Gastrocnemius medialis (tissue), 4 donors: ENCODE data around the gene PITX1. TPM values are rescaled to one million over a fixed set of nuclear protein-coding genes. Genes with fewer than 3 reads are reported as not detected.

Source experiments
- ATAC-seq, 2 donors: fragments of 150-250 bp; one replicate each; pipeline ENCODE4 v1.9.1; 2016
- DNase-seq, 2 donors: peaks; one replicate each; pipeline ENCODE4 v3.0.0-alpha.2; 2019
- H3K27ac ChIP-seq, 4 donors: fragments of 200-600 bp; sonication (generic); 1 replicate in 1 of 4; 2 replicates in 3 of 4; pipeline ENCODE4 v1.5.1; 2016 to 2018; ENCODE audit warnings: mild to moderate bottlenecking in 2 of 4, moderate library complexity in 1 of 4
- H3K27me3 ChIP-seq, 3 donors: fragments of 200-600 bp; sonication (generic) in 2 of 3; 1 replicate in 1 of 3; 2 replicates in 2 of 3; pipeline versions ENCODE4 v1.5.1 to v1.6.0; 2016 to 2019; ENCODE audit warnings: mild to moderate bottlenecking in 1 of 3, moderate library complexity in 1 of 3
- H3K36me3 ChIP-seq, 2 donors: fragments of 200-600 bp; sonication (generic) in 1 of 2; one replicate each; pipeline ENCODE4 v1.5.1; 2017 to 2018
- H3K4me1 ChIP-seq, 2 donors: fragments of 200-600 bp; sonication (generic) in 1 of 2; one replicate each; pipeline ENCODE4 v1.5.1; 2016 to 2017; ENCODE audit warnings: mild to moderate bottlenecking in 2 of 2
- H3K4me3 ChIP-seq, 4 donors: fragments of 200-600 bp; sonication (generic) in 3 of 4; 1 replicate in 1 of 4; 2 replicates in 3 of 4; pipeline ENCODE4 v1.5.1; 2016 to 2019; ENCODE audit warnings: mild to moderate bottlenecking in 2 of 4
- H3K9me3 ChIP-seq, 3 donors: fragments of 200-600 bp; sonication (generic) in 2 of 3; 1 replicate in 1 of 3; 2 replicates in 2 of 3; pipeline ENCODE4 v1.5.1; 2016 to 2019
- CTCF ChIP-seq, 5 experiments: fragments of 450-650 bp in 3 of 5; fragments of 200-600 bp in 2 of 5; sonication (generic) in 2 of 5; IDR thresholded peaks in 4 of 5; conservative IDR thresholded peaks in 1 of 5; 1 replicate in 4 of 5; 2 replicates in 1 of 5; pipeline ENCODE4 v1.5.1; 2016 to 2019; ENCODE audit warnings: antibody characterized with exemption in 5 of 5, mild to moderate bottlenecking in 3 of 5, moderate library complexity in 3 of 5
- POLR2A ChIP-seq, 2 donors: fragments of 450-650 bp; IDR thresholded peaks; one replicate each; pipeline ENCODE4 v1.6.1; 2017; ENCODE audit warnings: antibody characterized with exemption in 2 of 2, mild to moderate bottlenecking in 2 of 2, moderate library complexity in 2 of 2
- in situ Hi-C, 4 donors: fragments of 200-750 bp; cut with MboI; loops; one replicate each; pipeline versions ENCODE4 v1.15.0 to v1.8.0; 2017; ENCODE audit warnings: low sequenced_read_pairs in 4 of 4
- intact Hi-C: fragments of 100-400 bp; cut with DNase I; formaldehyde crosslinking; loops from one replicate; pipeline ENCODE4 v1.15.1; 2023; ENCODE audit warnings: low total_unique reads
- total RNA-seq, 4 donors: library from RNA; depleted of rRNA; stranded (reverse); fragments of >200 nt; gene quantifications; one replicate each; pipeline versions ENCODE4 v1.1.0 to v1.2.3, GENCODE V29; 2016

Gene PITX1
- total RNA-seq, 4 donors from 2014 or later: 5.3 to 21.2 (median 9.3) TPM

GRCh38 chr5:135048930-135049329 is 14.9 kb upstream of the PITX1 start:
- Histone ChIP-seq H3K4me3 (no peak overlapping the region), H3K4me1 (peaks cover 7 to 12% of the 10 kb centered on the region in 2 donors), H3K27me3 (peaks cover 0 to 10% (median 0%) of the 10 kb centered on the region in 3 donors), H3K36me3 (no peaks in the 10 kb centered on the region), H3K9me3 (no peaks in the 10 kb centered on the region), H3K27ac (no peak overlapping the region)
- ATAC-seq (no peak), DNase-seq (no peak)
- TF ChIP-seq POLR2A (IDR thresholded peaks at IDR 0.05): no peak
- no peak for TF ChIP-seq CTCF (IDR thresholded peaks at IDR 0.05 in 4 of 5, conservative IDR thresholded peaks at IDR 0.05 in 1 of 5)
- intact Hi-C loops: no loop called here
- in situ Hi-C loops: no loop called here

DNA sequence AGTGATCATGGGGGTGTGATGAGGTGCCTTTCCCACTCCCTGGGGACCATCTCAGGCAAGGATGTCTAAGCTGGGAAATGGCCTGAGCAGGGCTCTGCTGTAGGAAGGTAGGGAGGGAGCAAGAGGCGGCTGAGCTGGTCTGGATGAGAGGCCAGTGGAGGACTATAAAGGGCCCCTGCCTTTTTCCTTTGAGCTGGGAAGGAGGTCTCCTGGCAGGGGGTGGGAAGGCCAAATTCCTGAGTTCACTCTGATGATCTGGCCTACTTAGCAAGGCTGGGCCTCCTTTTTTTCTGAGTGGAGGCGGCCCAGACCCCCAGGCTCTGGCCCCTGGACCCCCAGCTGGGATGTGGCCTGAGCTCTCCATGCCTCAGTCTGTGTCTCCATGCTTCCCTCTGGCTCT is 14.3 kb upstream of the PITX1 start:
- no peaks in the 10 kb centered on the region for H3K36me3 ChIP-seq
- H3K27me3 ChIP-seq: peaks cover 0 to 10% (median 0%) of the 10 kb centered on the region in 3 donors
- H3K9me3 ChIP-seq: no peaks in the 10 kb centered on the region
- TF ChIP-seq CTCF (IDR thresholded peaks at IDR 0.05 in 4 of 5, conservative IDR thresholded peaks at IDR 0.05 in 1 of 5): no peak
- no peak for TF ChIP-seq POLR2A (IDR thresholded peaks at IDR 0.05)
- H3K4me3 ChIP-seq: no peak overlapping the region
- peaks cover 7 to 12% of the 10 kb centered on the region in 2 donors for H3K4me1 ChIP-seq
- DNase-seq (no peak), ATAC-seq (no peak)
- in situ Hi-C loops: no loop called here
- H3K27ac ChIP-seq: no peak overlapping the region
- intact Hi-C loops: no loop called here

DNA sequence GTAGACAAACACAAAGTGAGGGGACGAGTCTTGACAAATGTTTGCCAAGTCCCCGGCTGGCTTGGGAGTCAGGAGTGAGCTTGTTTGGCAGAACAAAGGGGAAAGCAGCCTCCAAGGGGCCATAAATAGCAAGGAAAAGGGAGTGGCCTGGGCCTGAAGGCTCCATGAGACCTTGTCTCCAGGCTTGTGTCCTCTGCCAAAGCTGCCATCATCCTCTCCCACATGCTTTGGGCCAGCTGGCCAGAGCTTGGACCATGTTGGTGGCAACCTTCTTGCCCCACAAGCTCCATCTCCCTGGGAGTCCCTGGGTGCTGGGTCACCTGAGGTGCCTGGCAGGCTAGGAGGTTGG is 13.3 kb upstream of the PITX1 start:
- TF ChIP-seq POLR2A (IDR thresholded peaks at IDR 0.05): no peak
- no peak for TF ChIP-seq CTCF (IDR thresholded peaks at IDR 0.05 in 4 of 5, conservative IDR thresholded peaks at IDR 0.05 in 1 of 5)
- ATAC-seq (peak in 1 of 2 donors; percentile 61), DNase-seq (peak in 1 of 2 donors; percentile 33)
- Histone ChIP-seq H3K36me3 (no peaks in the 10 kb centered on the region), H3K9me3 (no peaks in the 10 kb centered on the region), H3K27ac (no peak overlapping the region), H3K4me1 (peaks cover 7 to 12% of the 10 kb centered on the region in 2 donors), H3K4me3 (no peak overlapping the region), H3K27me3 (peaks cover 0 to 19% (median 0%) of the 10 kb centered on the region in 3 donors)
- in situ Hi-C loops: no loop called here
- intact Hi-C loops: no loop called here

GRCh38 chr5:135046661-135047346 is 12.8 kb upstream of the PITX1 start:
- H3K36me3 ChIP-seq: no peaks in the 10 kb centered on the region
- ATAC-seq: no peak
- no peak overlapping the region for H3K27ac ChIP-seq
- TF ChIP-seq CTCF (IDR thresholded peaks at IDR 0.05 in 4 of 5, conservative IDR thresholded peaks at IDR 0.05 in 1 of 5) (no peak), POLR2A (IDR thresholded peaks at IDR 0.05) (no peak)
- in situ Hi-C loops (no loop called here), intact Hi-C loops (no loop called here)
- peaks cover 7 to 12% of the 10 kb centered on the region in 2 donors for H3K4me1 ChIP-seq
- no peak overlapping the region for H3K4me3 ChIP-seq
- H3K9me3 ChIP-seq: no peaks in the 10 kb centered on the region
- no peak for DNase-seq
- H3K27me3 ChIP-seq: peaks cover 0 to 21% (median under 1%) of the 10 kb centered on the region in 3 donors
